OCI-LY7 (cell line): ENCODE data around the gene PHETA1. TPM values are rescaled to one million over a fixed set of nuclear protein-coding genes. Genes with fewer than 3 reads are reported as not detected.

Source experiments
- BruUV-seq: library from RNA; stranded (reverse); fragments of 400-500 nt; replicated peaks from 2 replicates; lab custom pipeline; 2021; lab: Mats Ljungman, UMichigan
- CTCF ChIA-PET: fragments of 300-600 bp; sonication (Branson Sonifier 250); formaldehyde crosslinking; loops from one replicate; lab custom pipeline; 2022; ENCODE audit warnings: antibody characterized with exemption; ENCODE audit not compliant: unreplicated experiment; lab: Charles Lee
- POLR2A ChIA-PET: fragments of 300-600 bp; sonication (Branson Sonifier 250); formaldehyde crosslinking; loops from one replicate; lab custom pipeline; 2022; ENCODE audit warnings: antibody characterized with exemption; lab: Charles Lee
- DNase-seq: peaks from one replicate; pipeline ENCODE4 v3.0.0-alpha.2; 2015; ENCODE audit warnings: low spot score
- H2AFZ ChIP-seq: fragments of 200-600 bp; sonication (generic), shearing (Covaris generic); 2 replicates; pipeline ENCODE4 v1.6.1; 2014; ENCODE audit warnings: mild to moderate bottlenecking, antibody characterized with exemption, low read length, moderate library complexity
- H3K27ac ChIP-seq: fragments of 200-600 bp; sonication (generic); 2 replicates; pipeline ENCODE4 v1.5.1; 2014; ENCODE audit warnings: mixed run types, low read depth, mild to moderate bottlenecking, moderate library complexity, low read length, inconsistent platforms; ENCODE audit not compliant: poor library complexity, severe bottlenecking
- H3K36me3 ChIP-seq: fragments of 200-600 bp; sonication (generic); 2 replicates; pipeline ENCODE4 v1.6.1; 2014; ENCODE audit warnings: mild to moderate bottlenecking, antibody characterized with exemption, low read length, moderate library complexity, mixed read lengths; ENCODE audit not compliant: insufficient read depth
- H3K4me1 ChIP-seq: fragments of 200-600 bp; sonication (generic); 2 replicates; pipeline ENCODE4 v1.5.1; 2014; ENCODE audit warnings: mild to moderate bottlenecking, low read length; ENCODE audit not compliant: insufficient read depth, poor library complexity, severe bottlenecking
- H3K4me2 ChIP-seq: fragments of 200-600 bp; sonication (generic); 2 replicates; pipeline ENCODE4 v1.6.1; 2014; ENCODE audit warnings: mild to moderate bottlenecking, low read length
- H3K4me3 ChIP-seq: fragments of 200-600 bp; sonication (generic); 2 replicates; pipeline ENCODE4 v1.5.1; 2014; ENCODE audit warnings: mild to moderate bottlenecking, low read depth, low read length; ENCODE audit not compliant: poor library complexity, severe bottlenecking
- H3K79me2 ChIP-seq: fragments of 200-600 bp; sonication (generic); 2 replicates; pipeline ENCODE4 v1.6.1; 2016; ENCODE audit warnings: low read depth, mild to moderate bottlenecking, low read length, moderate library complexity, mixed read lengths; ENCODE audit not compliant: insufficient read depth
- H3K9me2 ChIP-seq: fragments of 200-600 bp; sonication (generic); 2 replicates; pipeline ENCODE4 v1.6.1; 2016; ENCODE audit warnings: mild to moderate bottlenecking, low read length, mixed read lengths; ENCODE audit not compliant: insufficient read depth
- H3K9me3 ChIP-seq: fragments of 200-600 bp; sonication (generic); 2 replicates; pipeline ENCODE4 v1.6.1; 2014; ENCODE audit warnings: mild to moderate bottlenecking, mixed run types, low read length, mixed read lengths
- H4K20me1 ChIP-seq: fragments of 200-600 bp; sonication (generic); 2 replicates; pipeline ENCODE4 v1.6.1; 2014; ENCODE audit warnings: mild to moderate bottlenecking, antibody characterized with exemption, low read length, moderate library complexity, mixed read lengths; ENCODE audit not compliant: insufficient read depth
- CTCF ChIP-seq: fragments of 200-600 bp; sonication (generic); conservative IDR thresholded peaks from 2 replicates; pipeline ENCODE4 v1.5.1; 2014; ENCODE audit warnings: mild to moderate bottlenecking, antibody characterized with exemption, low read length, moderate library complexity, mixed read lengths
- EZH2phosphoT487 ChIP-seq: fragments of 200-600 bp; sonication (generic); IDR thresholded peaks from 2 replicates; pipeline ENCODE4 v1.6.1; 2018; ENCODE audit warnings: low read depth, borderline replicate concordance, mild to moderate bottlenecking, mixed run types, antibody characterized with exemption, low read length, moderate library complexity, mixed read lengths
- intact Hi-C: fragments of 100-400 bp; cut with micrococcal nuclease; formaldehyde crosslinking; loops from one replicate; pipeline ENCODE4 v1.10.0; 2022; ENCODE audit not compliant: unreplicated experiment
- total RNA-seq, 2 experiments: library from RNA; depleted of rRNA in 1 of 2; stranded (reverse); fragments of >200 nt in 1 of 2; shearing (Covaris generic) in 1 of 2; gene quantifications; 2 replicates each; pipeline ENCODE4 v1.2.3, GENCODE V29; 2014 to 2022

PHETA1 gene
- total RNA-seq, 2 experiments from 2014 or later, result 0.73 to 2.7 TPM

- H4K20me1 ChIP-seq, result no peaks in the 10 kb centered on the region
- CTCF ChIA-PET, result no interaction called here
- no peaks in the 10 kb centered on the region for H3K79me2 ChIP-seq
- DNase-seq, result no peak
- no peak overlapping the region for H2AFZ ChIP-seq
- H3K9me3 ChIP-seq, result no peaks in the 10 kb centered on the region
- TF ChIP-seq CTCF (no peak), EZH2phosphoT487 (no peak)
- intact Hi-C loops, result no loop called here
- no peaks in the 10 kb centered on the region for H3K4me1 ChIP-seq
- POLR2A ChIA-PET, result interaction anchor here (0.8 kb wide), 1 partner anchor 487 kb away, joined by 3 read pairs; no protein-coding TSS in a partner anchor
- H3K4me3 ChIP-seq, result no peak overlapping the region
- no peak overlapping the region for H3K4me2 ChIP-seq
- no peaks in the 10 kb centered on the region for H3K9me2 ChIP-seq
- no peak overlapping the region for H3K27ac ChIP-seq
- H3K36me3 ChIP-seq, result no peaks in the 10 kb centered on the region
- BruUV-seq, result no TSS peak
These were observed 28.7 kb downstream of the PHETA1 start for GRCh38 chr12:111340231-111340630.

GRCh38 chr12:111339321-111339938 is 29.5 kb downstream of the PHETA1 start:
- no peak for DNase-seq
- Histone ChIP-seq H3K4me1 (no peaks in the 10 kb centered on the region), H3K36me3 (no peaks in the 10 kb centered on the region), H2AFZ (no peak overlapping the region), H3K4me3 (no peak overlapping the region), H4K20me1 (no peaks in the 10 kb centered on the region), H3K79me2 (no peaks in the 10 kb centered on the region), H3K9me2 (no peaks in the 10 kb centered on the region), H3K27ac (no peak overlapping the region), H3K9me3 (no peaks in the 10 kb centered on the region), H3K4me2 (no peak overlapping the region)
- BruUV-seq, result no TSS peak
- ChIA-PET CTCF (no interaction called here), POLR2A (interaction anchor here (0.8 kb wide), 1 partner anchor 486 kb away, joined by 3 read pairs; no protein-coding TSS in a partner anchor)
- intact Hi-C loops, result no loop called here
- TF ChIP-seq EZH2phosphoT487, result no peak
- TF ChIP-seq CTCF, result no peak

GRCh38 chr12:111338096-111338495 is 30.8 kb downstream of the PHETA1 start:
- H3K9me3 ChIP-seq, result no peaks in the 10 kb centered on the region
- no peak overlapping the region for H2AFZ ChIP-seq
- H3K4me2 ChIP-seq, result no peak overlapping the region
- no peaks in the 10 kb centered on the region for H3K79me2 ChIP-seq
- CTCF ChIA-PET, result no interaction called here
- no peaks in the 10 kb centered on the region for H3K9me2 ChIP-seq
- intact Hi-C loops, result no loop called here
- H3K4me3 ChIP-seq, result no peak overlapping the region
- H3K4me1 ChIP-seq, result no peaks in the 10 kb centered on the region
- H3K27ac ChIP-seq, result no peak overlapping the region
- H3K36me3 ChIP-seq, result no peaks in the 10 kb centered on the region
- no peaks in the 10 kb centered on the region for H4K20me1 ChIP-seq
- TF ChIP-seq CTCF (no peak), EZH2phosphoT487 (no peak)
- BruUV-seq, result no TSS peak
- POLR2A ChIA-PET, result interaction anchor here (0.6 kb wide), 2 partner anchors 151 to 1399 kb away, joined by 3 read pairs; no protein-coding TSS in a partner anchor
- DNase-seq, result no peak
